ENCODE data around the gene MLXIPL. TPM values are rescaled to one million over a fixed set of nuclear protein-coding genes. Genes with fewer than 3 reads are reported as not detected.
A peak's percentile ranks its signal among the peaks of the same experiment; 100 is the strongest.
"Not testable (repeated sequence)": the region's sequence is repeated elsewhere in the genome, so short reads cannot be mapped to it uniquely, and the experiment has no call there.

Gene MLXIPL
- total RNA-seq, 2 experiments from 2014 or later, result not detected

GRCh38 chr7:73582664-73583202 is 41.6 kb downstream of the MLXIPL start:
- Mint-ChIP-seq H3K9me3 (no peaks in the 10 kb centered on the region), H3K27me3 (no peaks in the 10 kb centered on the region), H3K36me3 (peaks cover 3% of the 10 kb centered on the region), H3K4me3 (no peak overlapping the region), H3K4me1 (peaks cover 8% of the 10 kb centered on the region), H3K27ac (no peak overlapping the region)
- DNase-seq, result no peak

GRCh38 chr7:73581006-73581405 is 43.3 kb downstream of the MLXIPL start:
- H3K27me3 Mint-ChIP-seq, H3K27ac Mint-ChIP-seq, H3K9me3 Mint-ChIP-seq, H3K36me3 Mint-ChIP-seq, H3K4me3 Mint-ChIP-seq, DNase-seq: not testable (repeated sequence)
- H3K4me1 Mint-ChIP-seq, result peaks cover 16% of the 10 kb centered on the region

GRCh38 chr7:73578342-73579128 is 45.8 kb downstream of the MLXIPL start, which contains the start of gene TBL2:
TSS of gene TBL2 (minus strand) at chr7:73578579. CDS start at chr7:73578549, 30 bp downstream.
- H3K36me3 Mint-ChIP-seq, result peaks cover 7% of the 10 kb centered on the region
- no peaks in the 10 kb centered on the region for H3K9me3 Mint-ChIP-seq
- H3K27me3 Mint-ChIP-seq, result no peaks in the 10 kb centered on the region
- H3K27ac Mint-ChIP-seq, result peak within 1 kb of the TSS; percentile 96
- DNase-seq, result peak; percentile 98
- H3K4me3 Mint-ChIP-seq, result peak within 1 kb of the TSS; percentile 93
- H3K4me1 Mint-ChIP-seq, result peaks cover 16% of the 10 kb centered on the region

GRCh38 chr7:73577627-73578341 is 46.5 kb downstream of the MLXIPL start:
- Mint-ChIP-seq H3K36me3 (peaks cover 8% of the 10 kb centered on the region), H3K27me3 (no peaks in the 10 kb centered on the region), H3K9me3 (no peaks in the 10 kb centered on the region), H3K4me3 (peak overlapping the region; percentile 93), H3K27ac (peak overlapping the region; percentile 96), H3K4me1 (peaks cover 16% of the 10 kb centered on the region)
- DNase-seq, result no peak

GRCh38 chr7:73573791-73574190 is 50.5 kb downstream of the MLXIPL start:
- no peak overlapping the region for H3K27ac Mint-ChIP-seq
- DNase-seq, result no peak
- peaks cover 13% of the 10 kb centered on the region for H3K4me1 Mint-ChIP-seq
- H3K9me3 Mint-ChIP-seq, result no peaks in the 10 kb centered on the region
- no peaks in the 10 kb centered on the region for H3K27me3 Mint-ChIP-seq
- no peak overlapping the region for H3K4me3 Mint-ChIP-seq
- peaks cover 26% of the 10 kb centered on the region for H3K36me3 Mint-ChIP-seq

GRCh38 chr7:73573276-73573675 is 51.0 kb downstream of the MLXIPL start:
- DNase-seq, result no peak
- Mint-ChIP-seq H3K9me3 (no peaks in the 10 kb centered on the region), H3K4me1 (peaks cover 13% of the 10 kb centered on the region), H3K27me3 (no peaks in the 10 kb centered on the region), H3K27ac (no peak overlapping the region), H3K4me3 (no peak overlapping the region), H3K36me3 (peaks cover 26% of the 10 kb centered on the region)

GRCh38 chr7:73572767-73573186 is 51.5 kb downstream of the MLXIPL start:
- Mint-ChIP-seq H3K36me3 (peaks cover 24% of the 10 kb centered on the region), H3K9me3 (no peaks in the 10 kb centered on the region), H3K4me1 (peaks cover 16% of the 10 kb centered on the region), H3K4me3 (no peak overlapping the region), H3K27me3 (no peaks in the 10 kb centered on the region), H3K27ac (no peak overlapping the region)
- no peak for DNase-seq

GRCh38 chr7:73570977-73571376 is 53.3 kb downstream of the MLXIPL start:
- no peaks in the 10 kb centered on the region for H3K9me3 Mint-ChIP-seq
- DNase-seq, result no peak
- H3K4me1 Mint-ChIP-seq, result peaks cover 17% of the 10 kb centered on the region
- no peak overlapping the region for H3K27ac Mint-ChIP-seq
- no peak overlapping the region for H3K4me3 Mint-ChIP-seq
- peaks cover 21% of the 10 kb centered on the region for H3K36me3 Mint-ChIP-seq
- no peaks in the 10 kb centered on the region for H3K27me3 Mint-ChIP-seq

- no peak overlapping the region for H3K4me3 Mint-ChIP-seq
- peaks cover 20% of the 10 kb centered on the region for H3K4me1 Mint-ChIP-seq
- no peak for DNase-seq
- H3K9me3 Mint-ChIP-seq, result no peaks in the 10 kb centered on the region
- H3K36me3 Mint-ChIP-seq, result peaks cover 21% of the 10 kb centered on the region
- no peaks in the 10 kb centered on the region for H3K27me3 Mint-ChIP-seq
- H3K27ac Mint-ChIP-seq, result no peak overlapping the region
These were observed 53.8 kb downstream of the MLXIPL start for GRCh38 chr7:73570521-73570920.

- no peak overlapping the region for H3K27ac Mint-ChIP-seq
- no peak for DNase-seq
- peaks cover 21% of the 10 kb centered on the region for H3K36me3 Mint-ChIP-seq
- no peaks in the 10 kb centered on the region for H3K9me3 Mint-ChIP-seq
- no peak overlapping the region for H3K4me3 Mint-ChIP-seq
- no peaks in the 10 kb centered on the region for H3K27me3 Mint-ChIP-seq
- peaks cover 27% of the 10 kb centered on the region for H3K4me1 Mint-ChIP-seq
These were observed 55.2 kb downstream of the MLXIPL start for GRCh38 chr7:73569042-73569608.

- peaks cover 27% of the 10 kb centered on the region for H3K4me1 Mint-ChIP-seq
- no peaks in the 10 kb centered on the region for H3K9me3 Mint-ChIP-seq
- DNase-seq, result no peak
- H3K4me3 Mint-ChIP-seq, result no peak overlapping the region
- no peaks in the 10 kb centered on the region for H3K27me3 Mint-ChIP-seq
- peaks cover 19% of the 10 kb centered on the region for H3K36me3 Mint-ChIP-seq
- H3K27ac Mint-ChIP-seq, result no peak overlapping the region
These were observed 56.3 kb downstream of the MLXIPL start for GRCh38 chr7:73567846-73568685.

- no peaks in the 10 kb centered on the region for H3K27me3 Mint-ChIP-seq
- no peaks in the 10 kb centered on the region for H3K9me3 Mint-ChIP-seq
- peaks cover 25% of the 10 kb centered on the region for H3K4me1 Mint-ChIP-seq
- no peak for DNase-seq
- no peak overlapping the region for H3K4me3 Mint-ChIP-seq
- H3K36me3 Mint-ChIP-seq, result peaks cover 15% of the 10 kb centered on the region
- no peak overlapping the region for H3K27ac Mint-ChIP-seq
These were observed 57.2 kb downstream of the MLXIPL start for GRCh38 chr7:73567140-73567539.

- not testable (repeated sequence) for H3K27ac Mint-ChIP-seq, H3K27me3 Mint-ChIP-seq
These were observed 57.9 kb downstream of the MLXIPL start for GRCh38 chr7:73566431-73566830.

GRCh38 chr7:73565675-73566340 is 58.5 kb downstream of the MLXIPL start:
- H3K4me1 Mint-ChIP-seq, result peaks cover 25% of the 10 kb centered on the region
- no peak overlapping the region for H3K27ac Mint-ChIP-seq
- H3K27me3 Mint-ChIP-seq, result no peaks in the 10 kb centered on the region
- peak overlapping the region; percentile 59 for H3K4me3 Mint-ChIP-seq
- DNase-seq, result no peak
- no peaks in the 10 kb centered on the region for H3K9me3 Mint-ChIP-seq
- H3K36me3 Mint-ChIP-seq, result peaks cover 11% of the 10 kb centered on the region

More at GRCh38 chr7:73566431-73566830, 57.9 kb downstream of the MLXIPL start:
- H3K4me1 Mint-ChIP-seq, result peaks cover 25% of the 10 kb centered on the region
- peak overlapping the region; percentile 59 for H3K4me3 Mint-ChIP-seq
- DNase-seq, H3K9me3 Mint-ChIP-seq: not testable (repeated sequence)
- H3K36me3 Mint-ChIP-seq, result peaks cover 15% of the 10 kb centered on the region
